NCI-H2107 treated with DMSO at 0.1 percent for 48 hours (cell line): Measurements from ENCODE around the gene FGF10.
A peak's percentile ranks its signal among the peaks of the same experiment; 100 is the strongest.

Source experiments
- DNase-seq: peaks from one replicate; lab custom pipeline; 2025; ENCODE audit not compliant: unreplicated experiment; lab: John Stamatoyannopoulos, UW

FGF10 gene

GRCh38 chr5:44358421-44358820, 30.8 kb downstream of the FGF10 start:
- no peak for DNase-seq

GRCh38 chr5:44356231-44356630, 33.0 kb downstream of the FGF10 start:
- DNase-seq = no peak

- DNase-seq = no peak
Observed at GRCh38 chr5:44345871-44346270, 43.3 kb downstream of the FGF10 start.

- DNase-seq = no peak
Observed at GRCh38 chr5:44336708-44337107, 52.5 kb downstream of the FGF10 start.

GRCh38 chr5:44334622-44335021, 54.6 kb downstream of the FGF10 start:
- DNase-seq = no peak

- DNase-seq = peak; percentile 27
Observed at GRCh38 chr5:44332285-44332971, 56.8 kb downstream of the FGF10 start.

DNA sequence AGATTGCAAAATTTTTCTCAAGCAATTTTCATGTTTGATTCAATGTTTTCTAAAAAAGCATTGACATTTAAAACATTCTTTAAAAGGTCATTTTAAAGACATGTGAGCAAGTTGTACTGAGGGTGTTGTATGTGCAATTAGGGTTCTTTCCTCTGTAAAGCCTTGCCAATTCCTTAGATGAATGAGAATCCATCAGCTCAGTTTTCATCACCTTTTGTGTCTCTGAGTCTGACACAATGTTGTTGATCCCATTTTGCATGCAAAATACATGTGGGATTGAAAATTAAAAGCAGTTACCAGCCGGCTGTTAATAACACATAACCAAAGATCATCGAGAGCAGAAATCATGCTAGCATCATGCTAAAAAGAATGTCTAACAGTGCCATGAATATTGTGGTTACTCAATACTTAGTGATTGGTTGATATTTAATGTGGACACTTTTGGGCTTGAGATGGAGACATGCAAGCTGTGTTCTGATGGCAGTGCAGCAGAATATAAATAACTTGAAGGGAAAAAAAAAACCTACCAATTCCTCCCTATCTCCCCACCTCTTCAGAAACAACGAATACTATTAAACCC, 57.7 kb downstream of the FGF10 start:
- no peak for DNase-seq

DNA sequence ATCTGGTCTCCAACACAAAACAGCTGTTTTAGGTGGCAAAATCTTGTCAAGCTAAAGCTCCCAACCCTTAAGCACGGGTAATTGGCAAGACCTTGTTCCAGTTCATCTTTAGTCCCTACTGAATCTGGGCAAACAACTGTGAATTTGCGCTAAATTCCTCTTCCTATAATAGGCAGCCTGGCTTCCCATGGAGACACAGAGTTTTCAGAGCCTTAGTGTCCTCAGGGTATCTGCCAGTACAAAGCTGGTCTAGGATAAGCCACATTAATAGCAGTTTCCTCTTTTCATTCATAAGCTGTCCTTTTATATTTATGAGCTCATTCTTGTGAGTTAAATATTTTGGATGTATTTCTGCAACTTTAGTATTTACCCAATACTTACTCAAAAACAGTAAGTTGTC, 59.5 kb downstream of the FGF10 start:
- DNase-seq = no peak

DNA sequence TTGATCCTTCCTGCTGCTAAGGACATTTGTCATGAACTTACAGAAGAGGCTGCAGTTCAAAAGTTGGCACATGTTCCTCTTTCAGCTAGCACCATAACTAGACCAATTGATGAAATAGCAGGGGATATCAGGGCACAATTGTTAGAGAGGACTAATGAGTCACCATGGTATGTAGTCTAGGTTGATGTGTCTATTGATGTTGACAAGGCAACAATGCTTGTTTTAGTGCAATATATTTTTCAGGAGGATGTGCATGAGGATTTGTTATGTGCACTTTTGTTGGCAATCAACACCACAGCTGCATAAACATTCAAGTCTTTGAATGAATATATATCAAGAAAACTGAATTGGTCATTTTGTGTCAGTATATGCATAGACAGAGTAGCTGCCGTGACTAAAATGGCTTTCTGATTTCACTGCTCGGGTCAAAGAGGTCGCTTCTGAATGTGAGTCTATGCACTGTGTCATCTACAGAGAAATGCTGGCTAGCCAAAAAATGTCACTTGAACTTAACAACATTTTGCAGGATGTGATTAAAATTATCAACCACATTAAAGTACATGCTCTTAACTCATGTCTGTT, 68.0 kb downstream of the FGF10 start:
- DNase-seq = no peak

GRCh38 chr5:44320188-44320587, 69.0 kb downstream of the FGF10 start:
- no peak for DNase-seq

DNA sequence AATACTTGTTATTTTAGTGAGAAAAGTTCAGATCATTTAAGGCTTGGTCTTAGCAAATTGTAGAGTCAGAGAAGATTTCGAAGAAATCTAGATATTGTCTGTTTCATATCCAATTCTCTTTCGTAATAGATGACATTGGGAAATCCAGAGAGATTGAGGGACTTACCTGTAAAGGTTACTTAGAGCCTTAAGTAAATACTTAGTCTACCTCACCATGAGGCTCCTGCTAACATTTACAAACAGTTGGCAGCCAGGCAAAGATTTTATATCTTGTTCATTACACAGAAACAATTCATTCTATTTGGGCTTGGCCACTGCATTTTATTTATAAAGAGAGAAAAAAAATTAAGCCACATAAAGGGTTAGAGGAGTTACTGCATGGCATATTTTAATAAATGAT, 70.3 kb downstream of the FGF10 start:
- no peak for DNase-seq

DNA sequence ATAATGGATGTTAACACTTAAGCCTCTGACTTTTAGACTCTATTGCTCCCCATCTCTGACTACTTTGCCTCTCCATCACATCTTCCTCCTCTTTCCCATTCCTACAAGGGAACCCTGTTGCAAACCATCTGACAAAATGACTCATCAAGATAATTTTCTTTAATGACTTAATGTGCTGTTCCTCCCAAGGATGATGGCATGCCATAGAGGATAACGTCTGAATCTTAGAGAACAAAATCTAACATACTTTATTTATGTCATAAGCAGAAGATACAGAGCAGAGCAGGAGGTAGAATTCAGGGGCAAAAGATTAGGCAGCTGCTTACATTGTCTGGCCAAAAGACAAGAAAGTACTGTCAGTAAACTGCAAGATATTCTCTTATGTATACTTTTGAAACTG, 76.8 kb downstream of the FGF10 start:
- DNase-seq = no peak

DNA sequence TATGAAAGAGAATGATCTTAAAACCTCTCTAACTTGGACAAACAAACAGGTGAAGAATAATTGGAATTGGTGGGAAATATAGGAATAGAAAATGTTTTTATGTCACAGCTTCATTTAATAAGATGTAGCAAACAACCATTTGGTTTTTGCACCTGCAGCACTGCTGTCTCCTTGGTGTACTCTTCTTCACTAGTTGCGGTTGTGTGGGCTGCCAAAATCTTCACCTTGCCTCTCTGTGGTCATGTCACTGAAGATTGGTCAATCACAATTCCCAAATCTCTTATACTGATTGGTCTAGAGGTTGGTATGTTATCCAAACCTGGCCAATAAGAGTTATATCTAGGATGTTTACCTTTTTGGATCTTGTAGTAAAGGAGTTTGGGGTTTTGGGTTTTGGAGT, 88.7 kb downstream of the FGF10 start:
- no peak for DNase-seq

DNA sequence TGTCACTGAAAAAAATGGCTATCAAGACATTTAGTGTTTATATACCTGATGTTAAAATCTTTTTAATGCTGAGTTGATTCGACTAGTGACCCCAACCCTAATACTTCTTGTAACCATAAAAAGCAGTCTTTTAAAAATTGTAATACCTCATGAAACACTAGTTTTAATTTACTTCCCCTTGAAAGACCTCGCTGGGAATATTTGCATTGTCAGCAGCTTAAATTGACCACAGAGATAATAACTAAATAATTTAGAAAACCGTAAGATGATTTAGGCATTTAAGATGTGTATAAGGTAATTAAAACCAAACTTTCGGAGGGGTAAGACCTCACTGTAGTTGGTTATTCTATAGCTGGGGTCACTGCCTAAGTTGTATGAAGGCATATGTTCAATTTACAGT, 89.8 kb downstream of the FGF10 start:
- DNase-seq = no peak

GRCh38 chr5:44294516-44294915, 94.7 kb downstream of the FGF10 start:
- no peak for DNase-seq

DNA sequence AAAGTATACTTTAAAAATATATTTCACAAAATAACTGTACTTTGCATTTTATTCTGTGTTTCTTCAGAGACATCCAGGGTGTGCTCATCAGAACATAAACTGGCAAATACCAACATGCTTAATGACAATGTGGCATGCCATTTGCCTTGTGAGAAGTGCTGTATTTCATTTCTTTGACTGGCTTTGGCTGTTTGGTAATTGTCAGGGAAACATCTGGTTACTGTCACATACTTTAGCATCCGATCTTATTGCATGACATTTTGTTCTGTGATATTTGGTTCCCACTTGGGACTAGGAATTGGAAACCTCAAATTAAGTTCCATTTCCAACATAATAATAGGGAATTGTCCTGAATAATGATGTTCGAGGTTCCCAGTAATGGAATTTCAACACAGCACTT, 96.5 kb downstream of the FGF10 start:
- DNase-seq = no peak

DNA sequence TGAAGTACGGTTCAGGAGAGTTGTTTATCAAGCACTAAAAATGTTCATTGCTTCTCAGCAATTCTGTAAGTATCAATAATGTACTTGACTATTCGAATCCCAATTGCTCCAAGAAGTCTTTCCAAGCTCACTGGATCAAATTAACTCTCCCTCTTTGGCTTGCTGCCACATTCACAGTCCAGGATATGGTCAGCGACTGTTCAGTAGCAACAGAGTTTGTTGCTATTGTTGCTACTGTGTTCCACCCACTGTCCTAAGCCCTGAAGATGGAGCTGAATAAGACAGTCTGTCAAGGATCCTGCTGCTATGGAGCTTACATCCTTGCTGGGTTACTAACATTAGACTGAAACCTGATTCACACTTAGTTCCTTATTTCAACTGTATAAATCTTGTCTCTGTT, 110.8 kb downstream of the FGF10 start:
- no peak for DNase-seq

- no peak for DNase-seq
Observed at GRCh38 chr5:44275908-44276307, 113.3 kb downstream of the FGF10 start.

- DNase-seq = no peak
Observed at GRCh38 chr5:44275329-44275728, 113.9 kb downstream of the FGF10 start.

- no peak for DNase-seq
Observed at GRCh38 chr5:44267909-44268308, 121.3 kb downstream of the FGF10 start.

DNA sequence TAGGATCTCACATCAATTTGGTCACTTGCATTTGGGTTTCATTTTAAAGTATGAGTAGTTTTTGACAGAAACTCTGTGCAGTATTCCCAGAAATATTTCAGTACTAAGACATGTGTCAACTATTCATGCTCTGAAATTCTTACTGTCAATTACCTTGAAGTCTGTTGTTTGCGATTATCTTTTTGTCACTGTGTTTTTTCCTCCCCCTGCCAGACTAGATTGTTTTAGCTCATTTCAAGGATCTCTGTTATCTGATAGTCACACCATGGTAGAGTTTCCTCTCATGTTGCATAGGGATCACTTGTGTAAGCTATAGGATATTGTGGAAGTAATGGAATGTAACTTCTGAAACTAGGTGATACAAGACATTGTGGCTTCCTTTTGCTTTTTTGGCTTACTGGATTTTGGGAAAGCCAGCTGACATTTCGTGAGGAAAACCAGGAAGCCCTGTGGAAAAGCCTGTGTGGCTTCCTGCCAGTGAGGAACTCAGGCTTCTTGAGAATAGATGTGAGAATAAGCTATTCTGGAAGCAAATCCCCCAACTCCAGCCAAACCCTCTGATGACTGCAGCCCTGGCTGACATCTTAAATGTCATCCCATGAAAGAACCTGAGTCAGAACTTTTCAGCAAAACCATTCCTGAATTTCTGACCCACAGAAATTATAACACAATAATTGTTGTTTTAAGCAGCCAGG, 122.2 kb downstream of the FGF10 start:
- DNase-seq = no peak

- no peak for DNase-seq
Observed at GRCh38 chr5:44265713-44266112, 123.5 kb downstream of the FGF10 start.
